Pancreas (tissue), 10 donors: ENCODE data around the gene AUNIP. TPM values are rescaled to one million over a fixed set of nuclear protein-coding genes. Genes with fewer than 3 reads are reported as not detected.
"Not testable (repeated sequence)": the region's sequence is repeated elsewhere in the genome, so short reads cannot be mapped to it uniquely, and the experiment has no call there.

ENCODE experiments used
- ATAC-seq, 4 donors: fragments of 200-7000 bp; cut with Tn5 transposase; one replicate each; pipeline versions ENCODE4 v1.8.0 to v1.9.1; 2020; ENCODE audit warnings: mild to moderate bottlenecking in 4 of 4, moderate library complexity in 4 of 4
- DNase-seq, 6 donors: peaks; one replicate each; pipeline ENCODE4 v3.0.0-alpha.2; 2020
- FAIRE-seq: peaks from 2 replicates; lab custom pipeline; 2012; peaks lifted over from hg19 to GRCh38; lab: Jason Lieb, UNC
- H3K27ac ChIP-seq, 4 donors: fragments of 200-600 bp; sonication (generic); 1 replicate in 3 of 4; 2 replicates in 1 of 4; pipeline versions ENCODE4 v1.5.0 to v1.8.0; 2020
- H3K27me3 ChIP-seq, 4 donors: fragments of 200-600 bp; one replicate each; pipeline ENCODE4 v1.8.0; 2021
- H3K36me3 ChIP-seq, 3 donors: fragments of 200-600 bp; sonication (generic) in 1 of 3; one replicate each; pipeline versions ENCODE4 v1.5.0 to v1.8.0; 2020 to 2021
- H3K4me1 ChIP-seq, 3 donors: fragments of 200-600 bp; one replicate each; pipeline ENCODE4 v1.8.0; 2021
- H3K4me3 ChIP-seq, 4 donors: fragments of 200-600 bp; sonication (generic) in 2 of 4; one replicate each; pipeline versions ENCODE4 v1.5.0 to v1.8.0; 2020 to 2021
- H3K9me3 ChIP-seq, 4 donors: fragments of 200-600 bp; one replicate each; pipeline ENCODE4 v1.8.0; 2021
- CTCF ChIP-seq, 4 donors: fragments of 200-600 bp; sonication (generic) in 3 of 4; IDR thresholded peaks; one replicate each; pipeline versions ENCODE4 v1.5.0 to v1.8.0; 2021; ENCODE audit warnings: antibody characterized with exemption in 4 of 4
- whole genome bisulfite sequencing, 2 donors: extraction: QIAGEN DNeasy Blood & Tissue Kit; methylation state at CpG; one replicate each; pipeline ENCODE4 v1.1.7; 2013; 5-methylcytosine and 5-hydroxymethylcytosine counted together
- intact Hi-C, 3 donors: fragments of 100-400 bp; cut with DNase I; formaldehyde crosslinking; loops; one replicate each; pipeline versions ENCODE4 v1.11.1 to v1.14.2; 2022
- polyA plus RNA-seq, 2 donors: library from polyadenylated mRNA; stranded (reverse); fragments of 200-250 nt; gene quantifications; one replicate each; pipeline ENCODE4 v1.2.3, GENCODE V29; 2013
- total RNA-seq, 6 donors: library from RNA; stranded (reverse); fragmentation: NEBNext Ultra II Directional in 4 of 6; extraction: Animal tissue kit (Norgen Biotek cat#: 25700) in 4 of 6; gene quantifications; one replicate each; pipeline versions ENCODE4 v1.2.1 to v1.2.4, GENCODE V29; 2021 to 2023
- donor health status: healthy with polysubstance abuse.
- donor health status: DM: no; HTN: no; CAD: no; lungs with moderate emphysema.
- donor health status: DM: no; HTN: no; CAD: no.
- donor health status: control.
- donor health status: control.
- donor health status: Bipolar disorder and iron deficiency.
- donor health status: DM: yes; HTN: yes; CAD: no.
- donor health status: DM: no; HTN: no; CAD: no.
- donor health status: DM: no; HTN: no; CAD: no.
- donor health status: DM: yes; HTN: yes; CAD: no.

The AUNIP gene
- total and polyA plus RNA-seq, 8 donors, result 0.19 to 0.37 (median 0.29) TPM; not detected in 4

GRCh38 chr1:25847929-25848328 lies 11.3 kb downstream of the AUNIP start:
- DNase-seq (no peak), ATAC-seq (no peak), FAIRE-seq (no peak)
- no peak overlapping the region for H3K27ac ChIP-seq
- H3K27me3 ChIP-seq, result no peaks in the 10 kb centered on the region
- H3K9me3 ChIP-seq, result no peaks in the 10 kb centered on the region
- no peak for TF ChIP-seq CTCF (IDR thresholded peaks at IDR 0.05)
- intact Hi-C loops, result no loop called here
- WGBS, 2 donors, result 62 to 63% methylated on average over 4 of the region's 4 CpGs
- no peaks in the 10 kb centered on the region for H3K36me3 ChIP-seq
- H3K4me1 ChIP-seq, result no peaks in the 10 kb centered on the region
- H3K4me3 ChIP-seq, result no peak overlapping the region

- H3K36me3 ChIP-seq, result no peaks in the 10 kb centered on the region
- no peak for DNase-seq
- intact Hi-C loops, result no loop called here
- TF ChIP-seq CTCF (IDR thresholded peaks at IDR 0.05), result no peak
- no peak overlapping the region for H3K27ac ChIP-seq
- no peak for ATAC-seq
- 83% methylated on average over 5 of the region's 5 CpGs for WGBS, 2 donors
- FAIRE-seq, result no peak
- no peaks in the 10 kb centered on the region for H3K9me3 ChIP-seq
- no peak overlapping the region for H3K4me3 ChIP-seq
- H3K4me1 ChIP-seq, result no peaks in the 10 kb centered on the region
- no peaks in the 10 kb centered on the region for H3K27me3 ChIP-seq
These were observed 13.6 kb downstream of the AUNIP start for GRCh38 chr1:25845664-25846063.

- no peak for ATAC-seq
- H3K9me3 ChIP-seq, result no peaks in the 10 kb centered on the region
- 79 to 81% methylated on average over 3 of the region's 3 CpGs for WGBS, 2 donors
These were observed 14.5 kb downstream of the AUNIP start for GRCh38 chr1:25844536-25845337.

GRCh38 chr1:25843483-25843882 lies 15.8 kb downstream of the AUNIP start:
- WGBS, 2 donors, result 89 to 94% methylated on average over 3 of the region's 3 CpGs
- FAIRE-seq (no peak), DNase-seq (no peak), ATAC-seq (no peak)
- Histone ChIP-seq H3K36me3 (no peaks in the 10 kb centered on the region), H3K4me3 (no peak overlapping the region), H3K27me3 (no peaks in the 10 kb centered on the region), H3K4me1 (no peaks in the 10 kb centered on the region), H3K27ac (no peak overlapping the region), H3K9me3 (no peaks in the 10 kb centered on the region)
- no peak for TF ChIP-seq CTCF (IDR thresholded peaks at IDR 0.05)
- intact Hi-C loops, result no loop called here

More at GRCh38 chr1:25844536-25845337, 14.5 kb downstream of the AUNIP start:
- TF ChIP-seq CTCF (IDR thresholded peaks at IDR 0.05), result no peak
- Histone ChIP-seq H3K4me3 (no peak overlapping the region), H3K27me3 (no peaks in the 10 kb centered on the region), H3K36me3 (no peaks in the 10 kb centered on the region), H3K27ac (no peak overlapping the region), H3K4me1 (no peaks in the 10 kb centered on the region)
- FAIRE-seq (no peak), DNase-seq (no peak)
- intact Hi-C loops, result no loop called here

- not testable (repeated sequence) for FAIRE-seq, H3K27me3 ChIP-seq, H3K27ac ChIP-seq, ATAC-seq, H3K4me3 ChIP-seq, H3K9me3 ChIP-seq, DNase-seq, H3K36me3 ChIP-seq
- intact Hi-C loops, result loop anchor here (10.0 kb wide), 2 partner anchors 155 to 165 kb away; partner anchors contain the start of gene PAFAH2 (in 1 of the 3)
- 96 to 97% methylated on average over 4 of the region's 4 CpGs for WGBS, 2 donors
- peaks cover 0 to 12% (median 0%) of the 10 kb centered on the region in 3 donors for H3K4me1 ChIP-seq
These were observed 19.4 kb downstream of the AUNIP start for GRCh38 chr1:25839808-25840207.
